ENCODE measurements around the gene PGLYRP2. TPM values are rescaled to one million over a fixed set of nuclear protein-coding genes. Genes with fewer than 3 reads are reported as not detected.
A peak's percentile ranks its signal among the peaks of the same experiment; 100 is the strongest.

The PGLYRP2 gene
- polyA plus RNA-seq, 1 of the 3 experiments (the other 2 are of a cell fraction) = not detected

GRCh38 chr19:15456441-15456840 is 22.9 kb downstream of the PGLYRP2 start (continued):
- TF ChIP-seq EZH2phosphoT487 (IDR thresholded peaks at IDR 0.05; ENCODE audit: borderline replicate concordance, low read depth) (no peak), RXRA (IDR thresholded peaks at IDR 0.05; ENCODE audit: borderline replicate concordance, low read depth) (no peak)

DNA sequence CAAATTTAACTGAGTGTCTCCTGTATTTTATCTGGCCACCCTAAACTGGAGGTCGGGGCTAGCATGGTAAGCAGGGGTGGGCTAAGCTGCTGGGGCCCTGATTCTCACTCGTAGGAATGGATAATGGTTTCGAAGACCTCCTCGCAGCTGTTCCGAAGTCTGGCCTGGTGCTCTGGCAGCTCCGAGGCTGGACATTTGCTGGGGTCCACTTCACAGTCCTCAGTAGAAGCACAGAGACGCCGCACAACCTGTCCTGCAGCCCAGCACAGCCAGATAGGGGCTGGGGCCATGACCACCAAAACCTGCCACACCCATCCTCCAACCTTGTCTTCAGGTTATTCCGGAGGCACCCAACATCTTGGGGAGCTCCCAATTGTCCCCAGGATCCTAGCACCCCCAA is 23.3 kb downstream of the PGLYRP2 start:
- 56% methylated on average over 5 of the region's 9 CpGs for WGBS (ENCODE audit: low lambda C conversion rate)
- Histone ChIP-seq H3K9me3 (no peaks in the 10 kb centered on the region), H4K20me1 (ENCODE audit: insufficient read depth) (no peaks in the 10 kb centered on the region), H3K4me3 (ENCODE audit: low read depth in 2 of 2, low read length in 1 of 2) (no peak overlapping the region), H3F3A (replicated peaks; ENCODE audit: insufficient read depth) (peaks cover 12% of the 10 kb centered on the region), H3K9me2 (no peaks in the 10 kb centered on the region), H3K27ac (ENCODE audit: low read depth in 2 of 2, low read length in 1 of 2) (no peak overlapping the region), H3K79me2 (ENCODE audit: insufficient read depth) (no peaks in the 10 kb centered on the region), H3K27me3 (ENCODE audit: insufficient read depth) (peaks cover 41% of the 10 kb centered on the region), H3K36me3 (replicated peaks in 1 of 2; ENCODE audit: control insufficient read depth in 1 of 2, insufficient read depth in 2 of 2, low read length in 1 of 2) (no peaks in the 10 kb centered on the region), H3K4me2 (no peak overlapping the region), H3K9ac (no peak overlapping the region), H3K4me1 (ENCODE audit: control insufficient read depth in 1 of 2, insufficient read depth in 2 of 2, low read depth in 1 of 2, low read length in 1 of 2) (peaks cover 0 to 14% of the 10 kb centered on the region in 2 experiments; a peak in 2 of 4 replicates), H2AFZ (ENCODE audit: low read depth) (no peak overlapping the region)
- POLR2A ChIA-PET = no interaction called here
- TF ChIP-seq MAX (IDR thresholded peaks at IDR 0.05; ENCODE audit: low read depth) (no peak), CHD2 (IDR thresholded peaks at IDR 0.05; ENCODE audit: low read length, partially characterized antibody) (no peak)
- CTCF ChIA-PET = interaction anchor here (0.8 to 2.3 kb wide), 2 partner anchors 10 to 36 kb away, joined by 3 to 8 read pairs; partner anchors contain the start of gene AKAP8L
- DNase-seq = no peak

GRCh38 chr19:15453906-15454860 is 25.1 kb downstream of the PGLYRP2 start:
- WGBS (ENCODE audit: low lambda C conversion rate) = 83% methylated on average over 8 of the region's 17 CpGs
- Histone ChIP-seq H3F3A (replicated peaks; ENCODE audit: insufficient read depth) (peaks cover 22% of the 10 kb centered on the region), H3K79me2 (ENCODE audit: insufficient read depth) (no peaks in the 10 kb centered on the region), H3K36me3 (replicated peaks in 1 of 2; ENCODE audit: control insufficient read depth in 1 of 2, insufficient read depth in 2 of 2, low read length in 1 of 2) (no peaks in the 10 kb centered on the region), H3K27ac (ENCODE audit: low read depth in 2 of 2, low read length in 1 of 2) (no peak overlapping the region), H4K20me1 (ENCODE audit: insufficient read depth) (no peaks in the 10 kb centered on the region), H3K9me2 (no peaks in the 10 kb centered on the region), H2AFZ (ENCODE audit: low read depth) (no peak overlapping the region), H3K27me3 (ENCODE audit: insufficient read depth) (peaks cover 25% of the 10 kb centered on the region), H3K9ac (no peak overlapping the region), H3K9me3 (no peaks in the 10 kb centered on the region), H3K4me1 (ENCODE audit: control insufficient read depth in 1 of 2, insufficient read depth in 2 of 2, low read depth in 1 of 2, low read length in 1 of 2) (peaks cover 0 to 18% of the 10 kb centered on the region in 2 experiments; a peak in 2 of 4 replicates), H3K4me2 (no peak overlapping the region), H3K4me3 (ENCODE audit: low read depth in 2 of 2, low read length in 1 of 2) (no peak overlapping the region)
- ChIA-PET POLR2A (no interaction called here), CTCF (interaction anchor here (0.6 to 2.3 kb wide), 4 partner anchors 19 to 279 kb away, joined by 3 to 8 read pairs (median 4); partner anchors contain the start of gene AKAP8L)
- TF ChIP-seq CTCF (IDR thresholded peaks at IDR 0.05) (peak; percentile 36; the same call in 1 of the 2 replicates), NFIC (IDR thresholded peaks at IDR 0.05; ENCODE audit: borderline replicate concordance) (no peak), NRF1 (IDR thresholded peaks at IDR 0.05; ENCODE audit: low read depth, low read length) (no peak)
- TF ChIP-seq, protein P1, sequence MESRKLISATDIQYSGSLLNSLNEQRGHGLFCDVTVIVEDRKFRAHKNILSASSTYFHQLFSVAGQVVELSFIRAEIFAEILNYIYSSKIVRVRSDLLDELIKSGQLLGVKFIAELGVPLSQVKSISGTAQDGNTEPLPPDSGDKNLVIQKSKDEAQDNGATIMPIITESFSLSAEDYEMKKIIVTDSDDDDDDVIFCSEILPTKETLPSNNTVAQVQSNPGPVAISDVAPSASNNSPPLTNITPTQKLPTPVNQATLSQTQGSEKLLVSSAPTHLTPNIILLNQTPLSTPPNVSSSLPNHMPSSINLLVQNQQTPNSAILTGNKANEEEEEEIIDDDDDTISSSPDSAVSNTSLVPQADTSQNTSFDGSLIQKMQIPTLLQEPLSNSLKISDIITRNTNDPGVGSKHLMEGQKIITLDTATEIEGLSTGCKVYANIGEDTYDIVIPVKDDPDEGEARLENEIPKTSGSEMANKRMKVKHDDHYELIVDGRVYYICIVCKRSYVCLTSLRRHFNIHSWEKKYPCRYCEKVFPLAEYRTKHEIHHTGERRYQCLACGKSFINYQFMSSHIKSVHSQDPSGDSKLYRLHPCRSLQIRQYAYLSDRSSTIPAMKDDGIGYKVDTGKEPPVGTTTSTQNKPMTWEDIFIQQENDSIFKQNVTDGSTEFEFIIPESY (IDR thresholded peaks at IDR 0.05; ENCODE audit: borderline replicate concordance, low read depth) = no peak
- DNase-seq = no peak

Data from SK-N-SH (cell line).